Tongue (tissue), 2 donors: ENCODE data around the gene IL17REL. TPM values are rescaled to one million over a fixed set of nuclear protein-coding genes. Genes with fewer than 3 reads are reported as not detected.
"Not testable (repeated sequence)": the region's sequence is repeated elsewhere in the genome, so short reads cannot be mapped to it uniquely, and the experiment has no call there.

Experiments used
- DNase-seq: peaks from one replicate; pipeline ENCODE4 v3.0.0-alpha.2; 2015
- total RNA-seq: library from RNA; depleted of rRNA; stranded (reverse); fragments of >200 nt; gene quantifications from one replicate; pipeline ENCODE4 v1.2.3, GENCODE V29; 2014

Gene IL17REL
- total RNA-seq, 1 donor from 2014 or later: not detected

DNA sequence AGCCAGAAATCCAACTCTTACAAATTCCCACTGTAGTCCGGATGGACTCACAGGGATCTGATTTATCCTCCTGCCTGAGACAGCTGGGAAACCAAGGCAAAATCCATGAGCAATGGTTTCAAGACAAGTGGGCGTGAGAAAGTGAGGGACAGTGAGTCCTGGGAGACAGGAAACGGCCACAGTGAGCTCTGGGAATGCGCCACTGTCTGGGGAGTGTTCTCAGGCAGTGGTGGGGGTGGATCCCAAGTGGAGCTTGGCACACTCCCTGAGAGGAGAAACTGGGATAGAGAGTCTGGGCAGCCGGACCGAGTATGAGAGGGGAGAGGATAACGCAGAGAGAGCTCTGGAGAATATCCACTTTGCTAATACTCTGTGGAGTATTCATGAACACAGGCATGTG, 9.8 kb downstream of the IL17REL start:
- no peak for DNase-seq

- DNase-seq: no peak
These were observed 11.0 kb downstream of the IL17REL start for GRCh38 chr22:50001388-50002231.

DNA sequence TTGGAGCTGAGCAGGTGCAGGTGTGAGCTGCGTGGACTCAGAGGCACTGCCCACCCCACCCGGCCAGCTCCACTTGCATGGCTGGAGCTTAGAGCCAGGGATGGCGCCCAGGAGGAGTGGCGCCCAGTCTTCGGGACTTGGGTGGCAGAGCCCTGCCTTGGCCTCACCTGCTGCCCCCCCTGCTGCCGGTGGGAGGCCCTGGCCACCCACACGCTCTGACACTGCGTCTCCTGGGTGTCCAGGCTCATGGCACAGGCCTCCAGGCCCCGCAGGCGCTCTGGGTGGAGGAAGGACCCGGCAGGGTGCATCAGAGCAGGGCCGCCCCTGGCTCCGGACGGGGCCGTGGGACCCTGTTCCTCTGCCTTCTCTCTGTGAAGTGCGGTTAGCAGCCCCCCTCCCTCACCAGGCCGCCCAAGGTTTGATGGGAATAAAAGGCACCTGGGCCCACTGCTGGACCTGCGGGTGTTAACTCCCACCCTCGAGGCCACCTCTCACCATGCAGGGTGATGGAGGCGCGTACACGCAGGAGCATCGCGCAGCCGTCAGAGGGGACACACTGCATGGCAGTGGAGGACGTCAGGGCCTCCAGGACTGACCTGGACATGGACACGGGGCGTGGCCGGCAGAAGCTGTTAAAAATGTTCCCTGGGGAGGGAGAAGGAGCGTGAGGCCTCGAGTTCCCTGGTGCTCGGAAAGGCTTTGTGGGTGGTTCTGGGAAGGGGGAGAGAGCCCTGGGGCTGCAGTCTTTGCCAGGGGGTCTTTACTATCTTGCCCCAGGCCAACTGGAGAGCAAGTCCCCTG, 11.8 kb downstream of the IL17REL start:
- no peak for DNase-seq

GRCh38 chr22:49999946-50000586, 12.5 kb downstream of the IL17REL start:
- no peak for DNase-seq

DNA sequence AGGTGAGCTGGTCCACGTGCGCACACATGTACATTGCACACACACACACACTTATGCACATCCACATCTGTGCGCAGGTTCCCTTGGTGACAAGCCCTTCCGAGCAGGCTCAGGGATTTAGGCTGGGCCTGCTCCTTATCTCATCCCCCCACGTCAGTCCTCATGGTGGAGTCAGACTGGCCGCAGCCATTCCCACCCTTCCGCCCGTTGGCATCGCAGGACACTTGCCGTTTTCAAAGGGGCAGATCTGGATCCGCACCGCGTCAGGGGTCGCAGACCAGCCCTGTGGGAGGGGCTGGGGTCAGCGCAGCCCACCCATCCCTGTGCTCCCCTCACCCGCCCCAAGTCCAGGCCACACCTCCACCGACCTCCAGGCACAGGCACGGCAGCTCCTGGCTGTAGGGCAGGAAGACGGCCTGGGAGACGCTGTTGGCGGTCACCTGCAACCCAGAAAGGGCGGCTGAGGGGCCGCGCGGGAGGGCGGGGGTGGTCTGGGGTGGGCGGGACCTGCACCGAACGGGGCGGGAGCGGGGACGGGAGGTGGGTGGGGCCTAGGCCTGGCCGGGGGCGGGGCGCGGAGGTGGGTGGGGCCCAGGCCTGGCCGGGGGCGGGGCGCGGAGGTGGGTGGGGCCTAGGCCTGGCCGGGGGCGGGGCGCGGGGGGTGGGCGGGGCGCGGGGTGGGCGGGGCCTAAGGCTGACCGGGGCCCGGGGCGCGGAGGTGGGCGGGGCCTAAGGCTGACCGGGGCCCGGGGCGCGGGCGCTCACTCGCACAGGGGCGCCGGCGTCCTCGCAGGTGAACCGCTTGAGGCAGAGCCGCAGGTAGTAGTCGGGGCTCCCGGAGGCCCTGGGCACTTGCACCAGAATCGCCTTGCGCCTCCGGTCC, 13.3 kb downstream of the IL17REL start:
- no peak for DNase-seq

GRCh38 chr22:49998718-49999062, 13.9 kb downstream of the IL17REL start:
- DNase-seq: no peak

GRCh38 chr22:49997932-49998717, 14.4 kb downstream of the IL17REL start:
- DNase-seq: no peak

DNA sequence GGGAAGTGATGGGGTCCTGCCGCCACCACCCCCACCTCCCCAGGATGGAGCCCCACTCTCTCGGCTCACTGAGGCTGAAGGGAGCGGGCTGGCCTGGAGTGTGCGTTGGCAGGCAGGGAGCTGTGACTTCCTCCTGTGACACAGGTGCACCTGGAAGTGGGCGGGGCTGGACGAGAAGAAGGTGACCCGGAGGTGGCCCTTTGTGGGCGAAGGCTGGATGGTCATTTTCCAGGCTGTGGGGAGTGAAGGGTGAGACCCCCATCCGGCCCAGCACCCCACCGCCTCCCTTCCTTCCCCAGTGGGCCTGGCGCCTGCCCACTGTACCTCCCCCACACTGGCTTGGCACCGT, 15.3 kb downstream of the IL17REL start:
- no peak for DNase-seq

- DNase-seq: no peak
These were observed 15.9 kb downstream of the IL17REL start for GRCh38 chr22:49996518-49997250.

DNA sequence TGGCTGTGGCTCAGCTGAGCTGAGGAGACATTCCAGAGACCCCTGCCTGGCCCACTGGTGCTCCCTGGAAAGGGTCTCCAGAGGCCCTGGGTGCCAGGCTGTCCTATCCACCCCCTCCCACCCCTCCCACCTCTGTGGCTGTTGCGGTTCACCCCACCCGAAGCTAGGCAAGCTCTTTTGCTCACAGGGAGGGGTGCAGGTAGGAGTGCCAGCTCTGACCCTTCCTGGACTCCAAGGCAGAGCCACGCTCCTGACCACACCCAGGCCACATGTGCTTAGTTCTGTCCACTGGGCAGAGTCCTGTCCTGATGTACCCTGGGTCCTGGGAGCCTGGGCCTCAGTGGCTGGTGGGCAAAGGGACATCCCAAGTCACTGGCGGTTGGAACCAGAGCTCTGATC, 16.4 kb downstream of the IL17REL start:
- DNase-seq: no peak

- no peak for DNase-seq
These were observed 17.0 kb downstream of the IL17REL start for GRCh38 chr22:49995361-49996118.

DNA sequence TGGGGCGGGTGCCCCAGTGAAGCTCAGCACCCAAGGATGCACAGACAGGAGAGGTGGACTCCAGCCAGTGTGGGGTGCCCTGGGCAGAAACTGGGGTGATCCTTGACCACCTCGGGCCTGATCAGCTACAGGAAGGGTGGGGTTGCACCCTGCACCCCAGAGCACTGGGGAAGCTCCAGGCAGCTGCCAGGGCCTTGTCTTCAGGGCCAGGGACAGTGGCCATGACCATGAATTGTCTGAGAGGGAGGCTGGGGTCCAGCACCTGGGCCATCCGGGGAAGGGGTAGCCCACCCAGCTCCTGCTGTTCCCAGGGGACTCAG, 17.6 kb downstream of the IL17REL start:
- no peak for DNase-seq

- no peak for DNase-seq
These were observed 18.1 kb downstream of the IL17REL start for GRCh38 chr22:49994361-49995040.

DNA sequence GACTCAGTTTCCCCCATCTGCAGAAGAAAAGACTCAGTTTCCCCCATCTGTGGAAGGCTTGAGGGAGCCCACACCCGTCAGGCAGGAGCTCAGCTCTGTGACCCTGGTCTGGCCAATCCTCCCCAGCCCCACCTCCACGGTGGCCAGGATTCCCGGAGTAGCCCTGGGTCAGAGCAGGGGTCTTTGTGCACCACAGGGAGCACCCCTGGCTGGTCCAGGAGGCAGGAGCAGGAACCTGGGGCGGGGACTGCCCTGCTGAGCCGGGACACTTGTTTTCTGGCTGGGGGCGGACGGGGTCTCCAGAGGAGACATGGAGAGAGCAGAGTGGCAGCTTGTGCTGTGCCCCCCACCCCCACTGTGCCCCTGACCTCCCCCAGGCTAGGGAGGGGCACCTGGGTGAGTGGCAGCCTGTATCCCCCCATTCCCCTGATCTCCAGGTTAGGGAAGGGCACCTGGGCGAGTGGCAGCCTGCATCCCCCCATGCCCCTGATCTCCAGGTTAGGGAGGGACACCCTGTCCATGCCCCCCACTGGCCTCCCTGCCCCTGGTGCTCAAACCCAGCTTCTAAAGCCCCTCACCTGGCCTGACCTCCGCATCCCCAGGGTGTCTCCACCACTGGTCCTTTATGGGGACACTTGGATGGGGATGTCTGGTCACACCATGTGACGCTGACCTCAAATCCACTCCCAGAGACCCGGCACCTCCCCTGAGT, 18.8 kb downstream of the IL17REL start:
- DNase-seq: no peak

- DNase-seq: peak; percentile 40
These were observed 19.5 kb downstream of the IL17REL start for GRCh38 chr22:49992921-49993648.

DNA sequence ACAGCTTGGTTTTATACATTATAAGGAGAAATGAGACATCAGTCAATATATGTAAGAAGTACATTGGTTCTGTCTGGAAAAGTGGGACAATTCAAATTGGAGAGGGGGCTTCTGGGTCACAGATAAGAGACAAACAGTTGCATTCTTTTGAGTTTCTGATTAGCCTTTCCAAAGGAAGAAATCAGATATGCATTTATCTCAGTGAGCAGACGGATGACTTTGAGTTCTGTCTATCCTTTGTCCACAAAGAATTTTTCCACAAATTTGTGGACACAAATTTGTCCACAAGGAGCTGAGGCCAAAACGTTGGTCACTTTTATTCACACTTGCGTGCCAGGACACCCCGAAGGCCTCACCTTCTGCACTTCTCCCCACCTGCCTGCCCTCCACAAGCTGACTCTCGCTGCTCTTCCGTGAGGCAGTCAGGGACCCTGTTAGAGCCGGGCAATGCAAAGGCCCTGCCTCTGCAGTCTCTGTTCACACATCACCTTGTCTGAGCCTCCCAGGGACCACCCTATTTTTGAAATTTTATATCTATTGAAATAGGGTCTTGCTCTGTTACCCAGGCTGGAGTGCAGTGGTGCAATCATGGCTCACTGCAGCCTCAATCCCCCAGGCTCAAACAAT, 20.5 kb downstream of the IL17REL start:
- no peak for DNase-seq

DNA sequence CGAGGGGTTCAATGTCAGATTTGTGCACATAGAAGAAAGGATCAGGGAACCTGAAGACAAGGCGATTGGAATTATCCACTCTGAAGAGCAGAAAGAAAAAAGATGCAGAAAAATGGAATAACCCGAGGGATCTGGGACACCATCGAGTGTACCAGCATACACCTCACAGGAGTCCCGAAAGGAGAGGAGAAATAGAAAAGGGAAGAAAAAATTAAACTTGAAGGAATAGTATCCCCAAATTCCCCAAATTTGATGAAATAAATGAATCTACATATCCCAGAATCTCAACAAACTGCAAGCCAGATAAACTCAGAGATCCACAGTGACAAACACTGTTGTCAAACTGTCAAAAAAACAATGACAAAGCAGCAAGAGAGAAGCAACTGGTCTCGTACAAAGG, 21.4 kb downstream of the IL17REL start:
- DNase-seq: no peak

GRCh38 chr22:49989826-49990225, 22.7 kb downstream of the IL17REL start:
- not testable (repeated sequence) for DNase-seq
